Thoracic aorta (tissue), 2 donors: ENCODE results near the gene KRTAP10-3. TPM values are rescaled to one million over a fixed set of nuclear protein-coding genes. Genes with fewer than 3 reads are reported as not detected.

Experiments used
- ATAC-seq: fragments of 150-250 bp; one replicate; pipeline ENCODE4 v1.8.0; 2017; ENCODE audit warnings: low read depth; ENCODE audit not compliant: insufficient number of reproducible peaks, low FRiP score
- DNase-seq: peaks from one replicate; pipeline ENCODE4 v3.0.0-alpha.2; 2020; ENCODE audit warnings: low spot score
- H3K27ac ChIP-seq, 2 donors: fragments of 200-600 bp; sonication (generic); 1 replicate in 1 of 2; 2 replicates in 1 of 2; pipeline ENCODE4 v1.5.1; 2016; ENCODE audit warnings: mild to moderate bottlenecking in 2 of 2, moderate library complexity in 2 of 2
- H3K27me3 ChIP-seq: fragments of 200-600 bp; sonication (generic); replicated peaks from 2 replicates; pipeline ENCODE4 v1.6.0; 2016; ENCODE audit warnings: mild to moderate bottlenecking; ENCODE audit not compliant: insufficient read depth
- H3K36me3 ChIP-seq: fragments of 200-600 bp; sonication (generic); one replicate; pipeline ENCODE4 v1.5.1; 2016
- H3K4me1 ChIP-seq, 2 donors: fragments of 200-600 bp; sonication (generic); 1 replicate in 1 of 2; 2 replicates in 1 of 2; pipeline versions ENCODE4 v1.5.1 to v1.6.0; 2016; ENCODE audit warnings: low read depth in 2 of 2, mild to moderate bottlenecking in 1 of 2; ENCODE audit not compliant: control insufficient read depth in 1 of 2
- H3K4me3 ChIP-seq: fragments of 200-600 bp; sonication (generic); 2 replicates; pipeline ENCODE4 v1.5.1; 2016; ENCODE audit warnings: mild to moderate bottlenecking
- H3K9me3 ChIP-seq: fragments of 200-600 bp; sonication (generic); 2 replicates; pipeline ENCODE4 v1.5.1; 2016
- CTCF ChIP-seq: fragments of 200-600 bp; sonication (generic); IDR thresholded peaks from one replicate; pipeline ENCODE4 v1.5.1; 2019; ENCODE audit warnings: antibody characterized with exemption
- total RNA-seq, 2 donors: library from RNA; depleted of rRNA; stranded (reverse); fragments of >200 nt; gene quantifications; one replicate each; pipeline versions ENCODE4 v1.1.0 to v1.2.3, GENCODE V29; 2016

Gene KRTAP10-3
- total RNA-seq, 2 donors from 2014 or later = not detected

GRCh38 chr21:44510508-44511218 lies 47.9 kb downstream of the KRTAP10-3 start:
- peak; percentile 54 for TF ChIP-seq CTCF
- Histone ChIP-seq H3K27me3 (no peaks in the 10 kb centered on the region), H3K36me3 (no peaks in the 10 kb centered on the region), H3K4me1 (peaks cover 0 to 6% of the 10 kb centered on the region in 2 donors), H3K4me3 (no peak overlapping the region), H3K27ac (no peak overlapping the region), H3K9me3 (no peaks in the 10 kb centered on the region)
- ATAC-seq (no peak), DNase-seq (no peak)

- DNase-seq (no peak), ATAC-seq (no peak)
- no peaks in the 10 kb centered on the region for H3K36me3 ChIP-seq
- H3K4me1 ChIP-seq = peaks cover 0 to 6% of the 10 kb centered on the region in 2 donors
- no peak overlapping the region for H3K4me3 ChIP-seq
- no peak for TF ChIP-seq CTCF
- no peaks in the 10 kb centered on the region for H3K9me3 ChIP-seq
- no peaks in the 10 kb centered on the region for H3K27me3 ChIP-seq
- no peak overlapping the region for H3K27ac ChIP-seq
Measured at GRCh38 chr21:44510109-44510507, 48.5 kb downstream of the KRTAP10-3 start.

- DNase-seq (no peak), ATAC-seq (no peak)
- Histone ChIP-seq H3K4me1 (peaks cover 0 to 6% of the 10 kb centered on the region in 2 donors), H3K36me3 (no peaks in the 10 kb centered on the region), H3K9me3 (no peaks in the 10 kb centered on the region), H3K27ac (no peak overlapping the region), H3K4me3 (no peak overlapping the region), H3K27me3 (no peaks in the 10 kb centered on the region)
- TF ChIP-seq CTCF = no peak
Measured at GRCh38 chr21:44509539-44509938, 49.1 kb downstream of the KRTAP10-3 start.

GRCh38 chr21:44508711-44509445 lies 49.7 kb downstream of the KRTAP10-3 start:
- TF ChIP-seq CTCF = no peak
- Histone ChIP-seq H3K36me3 (no peaks in the 10 kb centered on the region), H3K4me3 (no peak overlapping the region), H3K27me3 (no peaks in the 10 kb centered on the region), H3K4me1 (peaks cover 0 to 6% of the 10 kb centered on the region in 2 donors), H3K27ac (no peak overlapping the region), H3K9me3 (no peaks in the 10 kb centered on the region)
- no peak for ATAC-seq
- DNase-seq = no peak

GRCh38 chr21:44508426-44508710 lies 50.2 kb downstream of the KRTAP10-3 start:
- no peak for ATAC-seq
- no peaks in the 10 kb centered on the region for H3K36me3 ChIP-seq

More at GRCh38 chr21:44508426-44508710, 50.2 kb downstream of the KRTAP10-3 start:
- H3K27me3 ChIP-seq = no peaks in the 10 kb centered on the region
- TF ChIP-seq CTCF = no peak
- DNase-seq = no peak
- peaks cover 0 to 6% of the 10 kb centered on the region in 2 donors for H3K4me1 ChIP-seq
- H3K4me3 ChIP-seq = no peak overlapping the region
- no peaks in the 10 kb centered on the region for H3K9me3 ChIP-seq
- no peak overlapping the region for H3K27ac ChIP-seq

Other genes starting within 250 kb of the KRTAP10-3 start
- 10 to 100 TPM; 48.8 to 51.3 TPM for gene CFAP410, start 219.4 kb downstream of the KRTAP10-3 start, total RNA-seq
- 10 to 100 TPM; 10.4 to 12.9 TPM for gene TRPM2, start 205.2 kb downstream of the KRTAP10-3 start, total RNA-seq
- 1 to 10 TPM; 6.5 to 8.3 TPM for gene LRRC3, start 103.3 kb downstream of the KRTAP10-3 start, total RNA-seq
- not detected for gene KRTAP10-1, start 18.6 kb downstream of the KRTAP10-3 start, total RNA-seq
- gene KRTAP10-2, start 7.3 kb downstream of the KRTAP10-3 start, total RNA-seq = not detected
- not detected for gene KRTAP10-4, start 14.9 kb upstream of the KRTAP10-3 start, total RNA-seq
- gene KRTAP10-5, start 21.8 kb upstream of the KRTAP10-3 start, total RNA-seq = not detected
- gene KRTAP10-6, start 33.7 kb upstream of the KRTAP10-3 start, total RNA-seq = not detected
- not detected for gene KRTAP10-7, start 41.8 kb upstream of the KRTAP10-3 start, total RNA-seq
- gene KRTAP10-8, start 53.3 kb upstream of the KRTAP10-3 start, total RNA-seq = not detected
- gene KRTAP10-9, start 68.3 kb upstream of the KRTAP10-3 start, total RNA-seq = not detected
- not detected for gene KRTAP10-10, start 78.6 kb upstream of the KRTAP10-3 start, total RNA-seq
- gene KRTAP10-11, start 87.6 kb upstream of the KRTAP10-3 start, total RNA-seq = not detected
- gene KRTAP12-4, start 95.9 kb upstream of the KRTAP10-3 start, total RNA-seq = not detected
- not detected for gene KRTAP12-3, start 99.1 kb upstream of the KRTAP10-3 start, total RNA-seq
- not detected for gene KRTAP12-2, start 108.1 kb upstream of the KRTAP10-3 start, total RNA-seq
- gene KRTAP12-1, start 123.4 kb upstream of the KRTAP10-3 start, total RNA-seq = not detected
- not detected for gene KRTAP10-12, start 138.4 kb upstream of the KRTAP10-3 start, total RNA-seq
- not detected for gene TSPEAR, start 152.8 kb upstream of the KRTAP10-3 start, total RNA-seq
- 100 to 1,000 TPM in 1 of 2 donors, 10 to 100 TPM in 1; 67.7 to 138 TPM for gene UBE2G2, start 243.0 kb upstream of the KRTAP10-3 start, total RNA-seq